OCI-LY7 (cell line): ENCODE results near the gene FOXP3. TPM values are rescaled to one million over a fixed set of nuclear protein-coding genes. Genes with fewer than 3 reads are reported as not detected.

Experiments
- BruUV-seq: library from RNA; stranded (reverse); fragments of 400-500 nt; replicated peaks from 2 replicates; lab custom pipeline; 2021; lab: Mats Ljungman, UMichigan
- CTCF ChIA-PET: fragments of 300-600 bp; sonication (Branson Sonifier 250); formaldehyde crosslinking; loops from one replicate; lab custom pipeline; 2022; ENCODE audit warnings: antibody characterized with exemption; ENCODE audit not compliant: unreplicated experiment; lab: Charles Lee
- POLR2A ChIA-PET: fragments of 300-600 bp; sonication (Branson Sonifier 250); formaldehyde crosslinking; loops from one replicate; lab custom pipeline; 2022; ENCODE audit warnings: antibody characterized with exemption; lab: Charles Lee
- DNase-seq: peaks from one replicate; pipeline ENCODE4 v3.0.0-alpha.2; 2015; ENCODE audit warnings: low spot score
- H2AFZ ChIP-seq: fragments of 200-600 bp; sonication (generic), shearing (Covaris generic); 2 replicates; pipeline ENCODE4 v1.6.1; 2014; ENCODE audit warnings: mild to moderate bottlenecking, antibody characterized with exemption, low read length, moderate library complexity
- H3K27ac ChIP-seq: fragments of 200-600 bp; sonication (generic); 2 replicates; pipeline ENCODE4 v1.5.1; 2014; ENCODE audit warnings: mixed run types, low read depth, mild to moderate bottlenecking, moderate library complexity, low read length, inconsistent platforms; ENCODE audit not compliant: poor library complexity, severe bottlenecking
- H3K36me3 ChIP-seq: fragments of 200-600 bp; sonication (generic); 2 replicates; pipeline ENCODE4 v1.6.1; 2014; ENCODE audit warnings: mild to moderate bottlenecking, antibody characterized with exemption, low read length, moderate library complexity, mixed read lengths; ENCODE audit not compliant: insufficient read depth
- H3K4me1 ChIP-seq: fragments of 200-600 bp; sonication (generic); 2 replicates; pipeline ENCODE4 v1.5.1; 2014; ENCODE audit warnings: mild to moderate bottlenecking, low read length; ENCODE audit not compliant: insufficient read depth, poor library complexity, severe bottlenecking
- H3K4me2 ChIP-seq: fragments of 200-600 bp; sonication (generic); 2 replicates; pipeline ENCODE4 v1.6.1; 2014; ENCODE audit warnings: mild to moderate bottlenecking, low read length
- H3K4me3 ChIP-seq: fragments of 200-600 bp; sonication (generic); 2 replicates; pipeline ENCODE4 v1.5.1; 2014; ENCODE audit warnings: mild to moderate bottlenecking, low read depth, low read length; ENCODE audit not compliant: poor library complexity, severe bottlenecking
- H3K79me2 ChIP-seq: fragments of 200-600 bp; sonication (generic); 2 replicates; pipeline ENCODE4 v1.6.1; 2016; ENCODE audit warnings: low read depth, mild to moderate bottlenecking, low read length, moderate library complexity, mixed read lengths; ENCODE audit not compliant: insufficient read depth
- H3K9me2 ChIP-seq: fragments of 200-600 bp; sonication (generic); 2 replicates; pipeline ENCODE4 v1.6.1; 2016; ENCODE audit warnings: mild to moderate bottlenecking, low read length, mixed read lengths; ENCODE audit not compliant: insufficient read depth
- H3K9me3 ChIP-seq: fragments of 200-600 bp; sonication (generic); 2 replicates; pipeline ENCODE4 v1.6.1; 2014; ENCODE audit warnings: mild to moderate bottlenecking, mixed run types, low read length, mixed read lengths
- H4K20me1 ChIP-seq: fragments of 200-600 bp; sonication (generic); 2 replicates; pipeline ENCODE4 v1.6.1; 2014; ENCODE audit warnings: mild to moderate bottlenecking, antibody characterized with exemption, low read length, moderate library complexity, mixed read lengths; ENCODE audit not compliant: insufficient read depth
- EZH2phosphoT487 ChIP-seq: fragments of 200-600 bp; sonication (generic); IDR thresholded peaks from 2 replicates; pipeline ENCODE4 v1.6.1; 2018; ENCODE audit warnings: low read depth, borderline replicate concordance, mild to moderate bottlenecking, mixed run types, antibody characterized with exemption, low read length, moderate library complexity, mixed read lengths
- intact Hi-C: fragments of 100-400 bp; cut with micrococcal nuclease; formaldehyde crosslinking; loops from one replicate; pipeline ENCODE4 v1.10.0; 2022; ENCODE audit not compliant: unreplicated experiment
- total RNA-seq, 2 experiments: library from RNA; depleted of rRNA in 1 of 2; stranded (reverse); fragments of >200 nt in 1 of 2; shearing (Covaris generic) in 1 of 2; gene quantifications; 2 replicates each; pipeline ENCODE4 v1.2.3, GENCODE V29; 2014 to 2022
- TF ChIP-seq, protein P1 (sequence below): fragments of 200-600 bp; sonication (generic); conservative IDR thresholded peaks from 2 replicates; pipeline ENCODE4 v1.5.1; 2014; ENCODE audit warnings: mild to moderate bottlenecking, antibody characterized with exemption, low read length, moderate library complexity, mixed read lengths

FOXP3 gene
- total RNA-seq, 2 experiments from 2014 or later: 0.06 to 0.57 TPM

DNA sequence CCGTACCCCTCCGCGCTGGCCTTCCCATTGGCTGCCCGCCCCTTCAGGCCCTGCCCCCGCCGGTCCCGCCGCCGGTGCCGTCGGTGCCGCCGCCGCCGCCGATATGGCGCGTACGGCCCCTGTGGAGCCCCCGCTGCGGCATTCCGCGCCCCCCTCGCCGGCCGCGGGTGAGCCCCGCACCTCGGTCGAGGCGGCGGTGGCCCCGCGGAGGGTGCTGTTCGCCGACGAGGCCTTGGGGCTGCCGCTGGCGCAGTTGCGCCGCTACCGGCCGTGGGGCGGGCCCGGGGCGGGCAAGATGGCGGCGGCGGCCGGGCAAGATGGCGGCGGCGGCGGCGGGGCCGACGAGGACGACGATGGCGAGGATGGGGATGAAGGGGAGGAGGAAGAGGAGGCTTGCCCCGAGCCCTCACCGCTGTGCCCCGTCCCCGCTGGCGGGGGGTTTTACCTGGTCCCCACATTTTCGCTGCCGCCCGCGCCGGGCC is 5.3 kb upstream of the FOXP3 start, which contains the start of gene PPP1R3F:
Gene PPP1R3F, plus strand, starts transcription at position 27 of the 482 bp plus-strand sequence. Its CDS starts 77 bp downstream, at position 104.
- TF ChIP-seq, protein P1, sequence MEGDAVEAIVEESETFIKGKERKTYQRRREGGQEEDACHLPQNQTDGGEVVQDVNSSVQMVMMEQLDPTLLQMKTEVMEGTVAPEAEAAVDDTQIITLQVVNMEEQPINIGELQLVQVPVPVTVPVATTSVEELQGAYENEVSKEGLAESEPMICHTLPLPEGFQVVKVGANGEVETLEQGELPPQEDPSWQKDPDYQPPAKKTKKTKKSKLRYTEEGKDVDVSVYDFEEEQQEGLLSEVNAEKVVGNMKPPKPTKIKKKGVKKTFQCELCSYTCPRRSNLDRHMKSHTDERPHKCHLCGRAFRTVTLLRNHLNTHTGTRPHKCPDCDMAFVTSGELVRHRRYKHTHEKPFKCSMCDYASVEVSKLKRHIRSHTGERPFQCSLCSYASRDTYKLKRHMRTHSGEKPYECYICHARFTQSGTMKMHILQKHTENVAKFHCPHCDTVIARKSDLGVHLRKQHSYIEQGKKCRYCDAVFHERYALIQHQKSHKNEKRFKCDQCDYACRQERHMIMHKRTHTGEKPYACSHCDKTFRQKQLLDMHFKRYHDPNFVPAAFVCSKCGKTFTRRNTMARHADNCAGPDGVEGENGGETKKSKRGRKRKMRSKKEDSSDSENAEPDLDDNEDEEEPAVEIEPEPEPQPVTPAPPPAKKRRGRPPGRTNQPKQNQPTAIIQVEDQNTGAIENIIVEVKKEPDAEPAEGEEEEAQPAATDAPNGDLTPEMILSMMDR: no peak
- TF ChIP-seq EZH2phosphoT487: no peak
- H3K4me1 ChIP-seq: peaks cover 32% of the 10 kb centered on the region

GRCh38 chrX:49269010-49269766 is 4.7 kb upstream of the FOXP3 start:
- CTCF ChIA-PET: interaction anchor here (0.7 kb wide), 1 partner anchor 653 kb away, joined by 3 read pairs; the partner anchor contains the start of gene CLCN5
- peaks cover 27% of the 10 kb centered on the region for H3K79me2 ChIP-seq
- H3K9me2 ChIP-seq: no peaks in the 10 kb centered on the region
- H3K36me3 ChIP-seq: peaks cover 8% of the 10 kb centered on the region; the same call in 1 of the 2 replicates
- H2AFZ ChIP-seq: peak overlapping the region; percentile 80; the same call in 1 of the 2 replicates
- no TSS peak for BruUV-seq
- peak overlapping the region; percentile 91 for H3K4me3 ChIP-seq
- H3K27ac ChIP-seq: peak overlapping the region; percentile 69
- peak overlapping the region; percentile 73 for H3K4me2 ChIP-seq
- no peaks in the 10 kb centered on the region for H4K20me1 ChIP-seq
- intact Hi-C loops: loop anchor here (5.0 to 10.0 kb wide), 2 partner anchors 77 to 144 kb away; partner anchors contain the start of gene GPKOW
- no peak for TF ChIP-seq EZH2phosphoT487
- TF ChIP-seq, protein P1: no peak
- DNase-seq: peak; percentile 96
- H3K4me1 ChIP-seq: peaks cover 32% of the 10 kb centered on the region
- H3K9me3 ChIP-seq: no peaks in the 10 kb centered on the region
- POLR2A ChIA-PET: interaction anchor here (0.5 to 1.4 kb wide), 10 partner anchors 12 to 727 kb away, joined by 3 to 11 read pairs (median 4); partner anchors contain the start of gene CCDC22

More for the DNA sequence above, 5.3 kb upstream of the FOXP3 start, which contains the start of gene PPP1R3F:
- H2AFZ ChIP-seq: peak within 1 kb of the TSS; percentile 80; the same call in 1 of the 2 replicates
- no peaks in the 10 kb centered on the region for H4K20me1 ChIP-seq
- ChIA-PET POLR2A (interaction anchor here (1.0 to 1.4 kb wide), 2 partner anchors 11 to 79 kb away, joined by 4 to 11 read pairs; no protein-coding TSS in a partner anchor), CTCF (no interaction called here)
- H3K4me2 ChIP-seq: peak within 1 kb of the TSS; percentile 75
- no peaks in the 10 kb centered on the region for H3K9me2 ChIP-seq
- H3K27ac ChIP-seq: peak within 1 kb of the TSS; percentile 69
- no TSS peak for BruUV-seq
- peak within 1 kb of the TSS; percentile 91 for H3K4me3 ChIP-seq
- H3K79me2 ChIP-seq: peaks cover 27% of the 10 kb centered on the region
- DNase-seq: no peak
- peaks cover 8% of the 10 kb centered on the region; the same call in 1 of the 2 replicates for H3K36me3 ChIP-seq
- H3K9me3 ChIP-seq: no peaks in the 10 kb centered on the region
- intact Hi-C loops: loop anchor here (5.0 to 10.0 kb wide), 2 partner anchors 78 to 145 kb away; partner anchors contain the start of gene GPKOW
